ENCODE data around the gene CYB561.

Gene CYB561

GRCh38 chr17:63452046-63452961 is 6.2 kb upstream of the CYB561 start:
- Histone ChIP-seq H3K4me1 (ENCODE audit: low read length) (no peaks in the 10 kb centered on the region), H3K36me3 (replicated peaks; ENCODE audit: low read depth, low read length) (no peaks in the 10 kb centered on the region), H4K20me1 (ENCODE audit: insufficient read depth, low read length) (no peaks in the 10 kb centered on the region), H3K4me3 (ENCODE audit: low read length) (no peak overlapping the region), H3K9ac (ENCODE audit: low read length) (no peak overlapping the region), H3K27me3 (ENCODE audit: low read depth, low read length) (no peaks in the 10 kb centered on the region), H3K27ac (ENCODE audit: low read length) (no peak overlapping the region), H3K4me2 (ENCODE audit: low read length) (no peak overlapping the region), H2AFZ (ENCODE audit: low read depth, low read length) (no peak overlapping the region), H3K9me3 (ENCODE audit: insufficient read depth, low read length) (no peaks in the 10 kb centered on the region), H3K79me2 (ENCODE audit: low read length) (no peaks in the 10 kb centered on the region)
- no peak for TF ChIP-seq EZH2phosphoT487 (IDR thresholded peaks at IDR 0.05; ENCODE audit: low read depth)
- TF ChIP-seq, protein P1, sequence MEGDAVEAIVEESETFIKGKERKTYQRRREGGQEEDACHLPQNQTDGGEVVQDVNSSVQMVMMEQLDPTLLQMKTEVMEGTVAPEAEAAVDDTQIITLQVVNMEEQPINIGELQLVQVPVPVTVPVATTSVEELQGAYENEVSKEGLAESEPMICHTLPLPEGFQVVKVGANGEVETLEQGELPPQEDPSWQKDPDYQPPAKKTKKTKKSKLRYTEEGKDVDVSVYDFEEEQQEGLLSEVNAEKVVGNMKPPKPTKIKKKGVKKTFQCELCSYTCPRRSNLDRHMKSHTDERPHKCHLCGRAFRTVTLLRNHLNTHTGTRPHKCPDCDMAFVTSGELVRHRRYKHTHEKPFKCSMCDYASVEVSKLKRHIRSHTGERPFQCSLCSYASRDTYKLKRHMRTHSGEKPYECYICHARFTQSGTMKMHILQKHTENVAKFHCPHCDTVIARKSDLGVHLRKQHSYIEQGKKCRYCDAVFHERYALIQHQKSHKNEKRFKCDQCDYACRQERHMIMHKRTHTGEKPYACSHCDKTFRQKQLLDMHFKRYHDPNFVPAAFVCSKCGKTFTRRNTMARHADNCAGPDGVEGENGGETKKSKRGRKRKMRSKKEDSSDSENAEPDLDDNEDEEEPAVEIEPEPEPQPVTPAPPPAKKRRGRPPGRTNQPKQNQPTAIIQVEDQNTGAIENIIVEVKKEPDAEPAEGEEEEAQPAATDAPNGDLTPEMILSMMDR (IDR thresholded peaks at IDR 0.05; ENCODE audit: low read depth, low read length) = no peak

GRCh38 chr17:63451150-63451549 is 5.0 kb upstream of the CYB561 start:
- Histone ChIP-seq H4K20me1 (ENCODE audit: insufficient read depth, low read length) (no peaks in the 10 kb centered on the region), H3K9me3 (ENCODE audit: insufficient read depth, low read length) (no peaks in the 10 kb centered on the region), H3K4me3 (ENCODE audit: low read length) (no peak overlapping the region), H3K36me3 (replicated peaks; ENCODE audit: low read depth, low read length) (no peaks in the 10 kb centered on the region), H3K27me3 (ENCODE audit: low read depth, low read length) (no peaks in the 10 kb centered on the region), H2AFZ (ENCODE audit: low read depth, low read length) (no peak overlapping the region), H3K4me2 (ENCODE audit: low read length) (no peak overlapping the region), H3K4me1 (ENCODE audit: low read length) (peaks cover 9% of the 10 kb centered on the region), H3K9ac (ENCODE audit: low read length) (no peak overlapping the region), H3K27ac (ENCODE audit: low read length) (no peak overlapping the region), H3K79me2 (ENCODE audit: low read length) (no peaks in the 10 kb centered on the region)
- TF ChIP-seq, protein P1 (IDR thresholded peaks at IDR 0.05; ENCODE audit: low read depth, low read length) = no peak
- no peak for TF ChIP-seq EZH2phosphoT487 (IDR thresholded peaks at IDR 0.05; ENCODE audit: low read depth)

DNA sequence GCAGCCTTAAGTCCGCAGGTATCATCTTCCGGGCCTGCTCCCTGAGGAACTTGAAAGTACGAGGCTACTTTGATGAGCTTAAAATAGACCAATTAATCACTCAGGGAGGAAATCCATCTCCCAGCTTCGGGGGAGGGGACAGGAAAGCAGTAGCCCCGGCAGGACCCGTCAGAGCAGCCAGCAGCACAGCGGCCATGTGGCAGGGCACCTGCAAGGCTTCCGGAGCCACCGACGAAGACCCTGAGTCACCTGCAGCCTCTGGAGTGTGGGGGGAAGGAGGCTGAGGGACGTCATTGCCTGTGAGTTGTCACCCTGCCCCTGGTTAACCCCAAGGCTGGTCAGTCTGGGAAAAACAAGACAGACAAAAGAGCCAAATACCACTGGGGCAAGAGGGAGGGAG is 4.4 kb upstream of the CYB561 start:
- Histone ChIP-seq H3K27ac (ENCODE audit: low read length) (no peak overlapping the region), H3K36me3 (replicated peaks; ENCODE audit: low read depth, low read length) (no peaks in the 10 kb centered on the region), H3K79me2 (ENCODE audit: low read length) (no peaks in the 10 kb centered on the region), H3K9ac (ENCODE audit: low read length) (no peak overlapping the region), H3K9me3 (ENCODE audit: insufficient read depth, low read length) (no peaks in the 10 kb centered on the region), H3K4me1 (ENCODE audit: low read length) (peaks cover 9% of the 10 kb centered on the region), H3K27me3 (ENCODE audit: low read depth, low read length) (no peaks in the 10 kb centered on the region), H3K4me2 (ENCODE audit: low read length) (no peak overlapping the region), H3K4me3 (ENCODE audit: low read length) (no peak overlapping the region), H4K20me1 (ENCODE audit: insufficient read depth, low read length) (no peaks in the 10 kb centered on the region), H2AFZ (ENCODE audit: low read depth, low read length) (no peak overlapping the region)
- TF ChIP-seq, protein P1 (IDR thresholded peaks at IDR 0.05; ENCODE audit: low read depth, low read length) = no peak
- no peak for TF ChIP-seq EZH2phosphoT487 (IDR thresholded peaks at IDR 0.05; ENCODE audit: low read depth)

- H4K20me1 ChIP-seq (ENCODE audit: insufficient read depth, low read length) = no peaks in the 10 kb centered on the region
- no peak overlapping the region for H3K4me2 ChIP-seq (ENCODE audit: low read length)
- no peaks in the 10 kb centered on the region for H3K79me2 ChIP-seq (ENCODE audit: low read length)
- no peaks in the 10 kb centered on the region for H3K27me3 ChIP-seq (ENCODE audit: low read depth, low read length)
- no peak overlapping the region for H3K4me3 ChIP-seq (ENCODE audit: low read length)
- H3K9ac ChIP-seq (ENCODE audit: low read length) = no peak overlapping the region
- no peak overlapping the region for H3K27ac ChIP-seq (ENCODE audit: low read length)
- peaks cover 9% of the 10 kb centered on the region for H3K4me1 ChIP-seq (ENCODE audit: low read length)
- no peak for TF ChIP-seq EZH2phosphoT487 (IDR thresholded peaks at IDR 0.05; ENCODE audit: low read depth)
- TF ChIP-seq, protein P1 (IDR thresholded peaks at IDR 0.05; ENCODE audit: low read depth, low read length) = no peak
- no peaks in the 10 kb centered on the region for H3K9me3 ChIP-seq (ENCODE audit: insufficient read depth, low read length)
- no peak overlapping the region for H2AFZ ChIP-seq (ENCODE audit: low read depth, low read length)
- H3K36me3 ChIP-seq (replicated peaks; ENCODE audit: low read depth, low read length) = no peaks in the 10 kb centered on the region
Measured at GRCh38 chr17:63448655-63449054, 2.5 kb upstream of the CYB561 start.

Measured in OCI-LY3 (cell line).